ENCODE data around the gene AKAP9. TPM values are rescaled to one million over a fixed set of nuclear protein-coding genes. Genes with fewer than 3 reads are reported as not detected.
"Not testable (repeated sequence)": the region's sequence is repeated elsewhere in the genome, so short reads cannot be mapped to it uniquely, and the experiment has no call there.

Gene AKAP9
- total RNA-seq, 1 donor: 49.2 TPM

- H3K4me3 ChIP-seq (ENCODE audit: low read depth, low read length): no peak overlapping the region
- TF ChIP-seq CTCF (IDR thresholded peaks at IDR 0.05; ENCODE audit: insufficient read depth, low read depth, low read length): no peak
- no peak for DNase-seq (ENCODE audit: low read depth)
Observed at GRCh38 chr7:91976743-91977142, 36.1 kb downstream of the AKAP9 start.

- no peak for TF ChIP-seq CTCF (IDR thresholded peaks at IDR 0.05; ENCODE audit: insufficient read depth, low read depth, low read length)
- DNase-seq (ENCODE audit: low read depth): no peak
- H3K4me3 ChIP-seq (ENCODE audit: low read depth, low read length): no peak overlapping the region
Observed at GRCh38 chr7:91979590-91979989, 38.9 kb downstream of the AKAP9 start.

- not testable (repeated sequence) for DNase-seq (ENCODE audit: low read depth); H3K4me3 ChIP-seq (ENCODE audit: low read depth, low read length)
Observed at GRCh38 chr7:91982352-91982751, 41.7 kb downstream of the AKAP9 start.

- no peak for TF ChIP-seq CTCF (IDR thresholded peaks at IDR 0.05; ENCODE audit: insufficient read depth, low read depth, low read length)
- H3K4me3 ChIP-seq (ENCODE audit: low read depth, low read length): no peak overlapping the region
- DNase-seq (ENCODE audit: low read depth): no peak
Observed at GRCh38 chr7:91988213-91988612, 47.6 kb downstream of the AKAP9 start.

GRCh38 chr7:91993976-91994375 lies 53.3 kb downstream of the AKAP9 start:
- no peak overlapping the region for H3K4me3 ChIP-seq (ENCODE audit: low read depth, low read length)
- no peak for DNase-seq (ENCODE audit: low read depth)
- no peak for TF ChIP-seq CTCF (IDR thresholded peaks at IDR 0.05; ENCODE audit: insufficient read depth, low read depth, low read length)

GRCh38 chr7:91995391-91996105 lies 54.9 kb downstream of the AKAP9 start:
- DNase-seq (ENCODE audit: low read depth): no peak
- H3K4me3 ChIP-seq (ENCODE audit: low read depth, low read length): no peak overlapping the region
- TF ChIP-seq CTCF (IDR thresholded peaks at IDR 0.05; ENCODE audit: insufficient read depth, low read depth, low read length): no peak

- no peak for DNase-seq (ENCODE audit: low read depth)
- no peak for TF ChIP-seq CTCF (IDR thresholded peaks at IDR 0.05; ENCODE audit: insufficient read depth, low read depth, low read length)
- H3K4me3 ChIP-seq (ENCODE audit: low read depth, low read length): no peak overlapping the region
Observed at GRCh38 chr7:91999631-92000565, 59.2 kb downstream of the AKAP9 start.
